SK-N-SH (cell line): ENCODE results near the gene KIR2DL4.
"Not testable (repeated sequence)": the region's sequence is repeated elsewhere in the genome, so short reads cannot be mapped to it uniquely, and the experiment has no call there.

Experiments used
- CHD2 ChIP-seq: fragments of 150-350 bp; IDR thresholded peaks from 2 replicates; pipeline ENCODE4 v1.6.1; 2018; ENCODE audit warnings: low read length; ENCODE audit not compliant: partially characterized antibody
- CTCF ChIP-seq: fragments of 200-600 bp; sonication (generic); IDR thresholded peaks from 2 replicates; pipeline ENCODE4 v1.6.1; 2017; ENCODE audit warnings: antibody characterized with exemption, mild to moderate bottlenecking, moderate library complexity
- EP300 ChIP-seq, 2 experiments: IDR thresholded peaks; 2 replicates each; pipeline versions ENCODE4 v1.4.0 to v1.6.1; 2012; ENCODE audit warnings: borderline replicate concordance in 1 of 2, low read depth in 1 of 2, low read length in 1 of 2
- FOXJ3 ChIP-seq: sonication (generic); formaldehyde crosslinking; IDR thresholded peaks from 2 replicates; pipeline ENCODE4 v1.5.1; 2020; ENCODE audit warnings: mild to moderate bottlenecking, missing genetic modification reagents
- GATA2 ChIP-seq: sonication (generic); formaldehyde crosslinking; IDR thresholded peaks from 2 replicates; pipeline ENCODE4 v1.5.0; 2020; ENCODE audit warnings: mild to moderate bottlenecking, missing genetic modification reagents
- JUND ChIP-seq: IDR thresholded peaks from 2 replicates; pipeline ENCODE4 v1.4.0; 2012
- MXI1 ChIP-seq: IDR thresholded peaks from 2 replicates; pipeline ENCODE4 v1.6.1; 2012; ENCODE audit warnings: mild to moderate bottlenecking, low read depth, low read length, improper control_type of control experiment
- RXRA ChIP-seq: IDR thresholded peaks from 2 replicates; pipeline ENCODE4 v1.4.0; 2012; ENCODE audit warnings: low read depth, mild to moderate bottlenecking, borderline replicate concordance
- SMC3 ChIP-seq: IDR thresholded peaks from 2 replicates; pipeline ENCODE4 v1.6.1; 2012; ENCODE audit warnings: low read depth, low read length, improper control_type of control experiment

GRCh38 chr19:54850061-54850640 lies 46.7 kb downstream of the KIR2DL4 start, which contains the start of gene KIR3DL2:
- not testable (repeated sequence) for TF ChIP-seq GATA2; MXI1; CTCF; RXRA; EP300 (IDR thresholded peaks at IDR 0.05; ENCODE audit: borderline replicate concordance in 1 of 2, low read depth in 1 of 2, low read length in 1 of 2); FOXJ3 (CRISPR knock-in tag); JUND; SMC3; CHD2
